Activated naive CD8-positive, alpha-beta T cell treated with anti-CD3 and anti-CD28 coated beads, Interleukin-2, amount 50 U/mL, for 16 hours (primary cell): Measurements from ENCODE around the gene CYP2F1.

Source experiments
- DNase-seq: peaks from one replicate; pipeline ENCODE4 v3.0.0-alpha.2; 2020; ENCODE audit warnings: low read depth, low spot score

Gene CYP2F1

DNA sequence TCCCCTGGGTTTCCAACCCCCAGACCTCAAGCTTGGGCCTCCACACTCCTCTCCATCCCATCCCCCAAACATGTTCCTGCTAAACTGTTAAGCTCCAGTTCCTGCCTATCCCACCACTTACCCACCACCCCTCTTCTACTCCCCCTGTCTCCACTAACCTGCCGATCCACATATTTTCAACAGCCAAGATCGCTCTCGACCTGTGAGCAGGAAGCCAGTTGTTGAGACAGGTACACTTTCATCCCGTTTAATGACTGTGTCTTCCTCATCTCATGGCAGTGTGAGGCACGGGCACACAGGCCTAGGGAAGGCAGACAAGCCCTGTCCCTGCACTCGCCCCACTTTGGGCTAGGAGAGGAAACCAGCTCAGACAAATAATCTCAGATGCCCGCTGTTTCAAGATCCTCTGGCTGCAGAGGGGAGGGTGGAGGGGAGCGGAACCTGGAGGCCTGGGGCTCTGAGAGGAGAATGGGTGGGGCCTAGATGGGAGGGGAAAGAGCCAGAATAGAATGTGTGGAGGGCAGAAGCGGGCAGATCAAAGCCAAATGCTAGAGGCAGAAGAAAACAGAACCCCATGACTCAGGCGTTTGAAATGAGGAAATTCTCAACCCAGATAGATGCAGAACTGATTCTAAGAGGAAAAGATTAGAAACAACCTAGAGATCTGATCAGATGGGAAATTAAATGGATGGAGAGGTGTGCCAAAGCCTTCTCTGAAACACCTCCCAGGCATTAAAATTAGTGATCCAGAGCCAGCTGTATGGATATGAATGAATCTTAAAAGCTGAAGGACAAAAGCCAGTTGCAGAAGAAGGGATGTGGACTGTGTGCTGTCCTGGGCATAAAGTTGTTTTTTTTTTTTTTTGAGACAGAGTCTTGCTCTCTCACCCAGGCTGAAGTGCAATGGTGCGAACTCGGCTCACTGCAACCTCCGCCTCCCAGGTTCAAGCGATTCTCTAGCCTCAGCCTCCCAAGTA, 61.9 kb downstream of the CYP2F1 start:
- DNase-seq: no peak
